Endothelial cell of umbilical vein (primary cell): ENCODE data around the gene C6orf163. TPM values are rescaled to one million over a fixed set of nuclear protein-coding genes. Genes with fewer than 3 reads are reported as not detected.

ENCODE experiments used
- BruUV-seq: library from RNA; stranded (reverse); fragments of 400-500 nt; replicated peaks from 2 replicates; lab custom pipeline; 2021; lab: Mats Ljungman, UMichigan
- CTCF ChIA-PET: fragments of 300-600, 350-600 bp; sonication (Branson Sonifier 250); formaldehyde crosslinking; loops from one replicate; lab custom pipeline; 2021; ENCODE audit warnings: antibody characterized with exemption, inconsistent platforms; lab: Charles Lee
- POLR2A ChIA-PET: fragments of 300-600, 350-600 bp; sonication (Branson Sonifier 250); formaldehyde crosslinking; loops from one replicate; lab custom pipeline; 2021; ENCODE audit warnings: antibody characterized with exemption, inconsistent platforms; lab: Charles Lee
- DNase-seq: peaks from one replicate; pipeline ENCODE4 v3.0.0-alpha.2; 2011; ENCODE audit warnings: low read depth, low spot score
- FAIRE-seq: peaks from 2 replicates; lab custom pipeline; 2011; peaks lifted over from hg19 to GRCh38; lab: Jason Lieb, UNC
- H2AFZ ChIP-seq: 2 replicates; pipeline ENCODE4 v1.6.0; 2012; ENCODE audit warnings: low read depth, low read length, control low read depth, inconsistent platforms
- H3K27ac ChIP-seq: 2 replicates; pipeline ENCODE4 v1.5.1; 2011; ENCODE audit warnings: low read depth, mild to moderate bottlenecking, control low read depth, low read length, moderate library complexity; ENCODE audit not compliant: insufficient read depth
- H3K27me3 ChIP-seq, 2 experiments: 2 replicates each; pipeline versions ENCODE4 v1.6.0 to v1.6.1; 2011; ENCODE audit warnings: low read length in 2 of 2, mixed read lengths in 1 of 2; ENCODE audit not compliant: control insufficient read depth in 2 of 2, insufficient read depth in 2 of 2
- H3K36me3 ChIP-seq, 2 experiments: 2 replicates in 1 of 2; 3 replicates in 1 of 2; pipeline ENCODE4 v1.5.1; 2011; ENCODE audit warnings: low read length in 2 of 2, mild to moderate bottlenecking in 1 of 2, moderate library complexity in 1 of 2; ENCODE audit not compliant: control insufficient read depth in 2 of 2, insufficient read depth in 2 of 2; ENCODE audit errors: extremely low read depth in 1 of 2
- H3K4me1 ChIP-seq: 3 replicates; pipeline ENCODE4 v1.5.1; 2011; ENCODE audit warnings: mild to moderate bottlenecking, low read length; ENCODE audit not compliant: control insufficient read depth, insufficient read depth; ENCODE audit errors: extremely low read depth
- H3K4me2 ChIP-seq: 2 replicates; pipeline ENCODE4 v1.6.1; 2011; ENCODE audit warnings: low read length, control low read depth, mixed read lengths; ENCODE audit not compliant: insufficient read depth
- H3K4me3 ChIP-seq, 3 experiments: fragments of 200-600 bp in 1 of 3; sonication (generic), shearing (Covaris generic) in 1 of 3; replicated peaks in 1 of 3; 2 replicates each; pipeline ENCODE4 v1.5.1; 2011 to 2016; ENCODE audit warnings: control low read depth in 3 of 3, low read length in 3 of 3, mild to moderate bottlenecking in 2 of 3, inconsistent platforms in 1 of 3, low read depth in 1 of 3, moderate library complexity in 1 of 3; ENCODE audit not compliant: insufficient read depth in 1 of 3
- H3K79me2 ChIP-seq: 2 replicates; pipeline ENCODE4 v1.6.0; 2012; ENCODE audit warnings: low read length, inconsistent platforms; ENCODE audit not compliant: control insufficient read depth, insufficient read depth
- H3K9ac ChIP-seq: replicated peaks from 2 replicates; pipeline ENCODE3; 2011; ENCODE audit warnings: low read length, control low read depth; ENCODE audit not compliant: insufficient read depth; ENCODE audit errors: extremely low read depth
- H3K9me1 ChIP-seq: replicated peaks from 3 replicates; pipeline ENCODE4 v1.6.0; 2011; ENCODE audit warnings: mild to moderate bottlenecking, low read length; ENCODE audit not compliant: control insufficient read depth, insufficient read depth; ENCODE audit errors: extremely low read depth
- H3K9me3 ChIP-seq: replicated peaks from 2 replicates; pipeline ENCODE4 v1.5.1; 2012; ENCODE audit warnings: low read length, inconsistent platforms; ENCODE audit not compliant: control insufficient read depth, insufficient read depth
- H4K20me1 ChIP-seq: replicated peaks from 2 replicates; pipeline ENCODE3; 2011; ENCODE audit warnings: mild to moderate bottlenecking, low read length; ENCODE audit not compliant: control insufficient read depth, insufficient read depth; ENCODE audit errors: extremely low read depth
- EZH2 ChIP-seq: IDR thresholded peaks from 2 replicates; pipeline ENCODE4 v1.6.1; 2012; ENCODE audit warnings: borderline replicate concordance, low read depth, mild to moderate bottlenecking, moderate library complexity, low read length, inconsistent platforms; ENCODE audit not compliant: severe bottlenecking
- FOS ChIP-seq: IDR thresholded peaks from 2 replicates; pipeline ENCODE4 v1.6.1; 2011; ENCODE audit warnings: mild to moderate bottlenecking, low read length, moderate library complexity, borderline replicate concordance; ENCODE audit not compliant: insufficient read depth
- GATA2 ChIP-seq: IDR thresholded peaks from 2 replicates; pipeline ENCODE4 v1.7.0; 2011; ENCODE audit warnings: low read depth, mild to moderate bottlenecking, moderate library complexity, mixed read lengths, low read length; ENCODE audit not compliant: insufficient read length, insufficient read depth
- JUN ChIP-seq: IDR thresholded peaks from 2 replicates; pipeline ENCODE4 v1.6.1; 2011; ENCODE audit warnings: borderline replicate concordance, low read depth; ENCODE audit not compliant: insufficient read length, insufficient read depth
- MAX ChIP-seq: IDR thresholded peaks from 2 replicates; pipeline ENCODE4 v1.6.1; 2011; ENCODE audit not compliant: insufficient read depth, insufficient read length
- MYC ChIP-seq: IDR thresholded peaks from one replicate; pipeline ENCODE4 v1.6.1; 2011; ENCODE audit warnings: mild to moderate bottlenecking, low read depth, low read length
- POLR2A ChIP-seq: IDR thresholded peaks from 2 replicates; pipeline ENCODE4 v1.6.1; 2012; ENCODE audit warnings: low read depth, mild to moderate bottlenecking, control low read depth, low read length
- POLR2AphosphoS5 ChIP-seq: IDR thresholded peaks from 2 replicates; pipeline ENCODE4 v1.6.1; 2012; ENCODE audit warnings: low read depth, mild to moderate bottlenecking, control low read depth, low read length, moderate library complexity; ENCODE audit not compliant: insufficient read depth
- dilution Hi-C: fragments of 300-500 bp; cut with MboI; formaldehyde crosslinking; loops from one replicate; pipeline ENCODE4 v1.15.0; 2019; ENCODE audit warnings: low sequenced_read_pairs; ENCODE audit not compliant: extremely low pct_ligation_motif_present
- intact Hi-C: fragments of 100-400 bp; cut with micrococcal nuclease; formaldehyde crosslinking; loops from one replicate; pipeline ENCODE4 v1.10.0; 2022
- polyA plus RNA-seq, 4 experiments: library from polyadenylated mRNA; depleted of rRNA in 3 of 4; stranded (reverse) in 3 of 4; unstranded in 1 of 4; fragments of >200 nt; gene quantifications; 2 replicates each; pipeline versions ENCODE4 v1.2.1 to v1.2.3, GENCODE V29; 2011 to 2012; ENCODE audit warnings: missing spikeins in 1 of 4
- total RNA-seq: library from RNA; stranded (reverse); gene quantifications from 2 replicates; pipeline ENCODE4 v1.2.3, GENCODE V29; 2021
- TF ChIP-seq, protein P1 (sequence below), 2 donors: IDR thresholded peaks; 1 replicate in 1 of 2; 2 replicates in 1 of 2; pipeline ENCODE4 v1.5.1; 2011; ENCODE audit warnings: low read length in 2 of 2, mild to moderate bottlenecking in 2 of 2, moderate library complexity in 2 of 2, control low read depth in 1 of 2, inconsistent platforms in 1 of 2, low read depth in 1 of 2; ENCODE audit not compliant: insufficient read depth in 1 of 2; ENCODE audit errors: extremely low read depth in 1 of 2

The C6orf163 gene
- total and polyA plus RNA-seq, 2 donors (not counting 3 experiments of a cell fraction or from before 2014, with no cell fraction given), result 0.29 to 2.5 TPM

DNA sequence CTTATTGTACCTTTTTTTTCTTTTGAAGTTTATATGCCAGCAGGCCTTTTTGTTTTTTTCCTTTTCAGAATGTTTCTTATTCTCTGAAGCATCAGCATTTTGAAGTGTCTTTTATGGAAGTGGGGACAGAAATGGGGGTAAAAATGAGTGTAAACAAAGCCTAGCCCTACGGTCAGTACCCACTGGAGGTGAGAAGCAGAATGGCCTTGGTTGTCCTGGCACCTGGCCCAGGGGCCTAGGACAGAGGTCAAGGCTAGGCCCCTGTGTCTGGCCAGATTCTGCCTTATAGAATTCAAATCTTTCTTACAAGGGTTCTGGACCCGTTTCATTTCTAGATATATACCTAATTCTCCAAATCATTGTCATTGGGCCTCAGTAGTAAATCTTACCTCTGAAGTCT, 3.5 kb upstream of the C6orf163 start:
- H3K4me1 ChIP-seq, result no peaks in the 10 kb centered on the region
- TF ChIP-seq, protein P1, sequence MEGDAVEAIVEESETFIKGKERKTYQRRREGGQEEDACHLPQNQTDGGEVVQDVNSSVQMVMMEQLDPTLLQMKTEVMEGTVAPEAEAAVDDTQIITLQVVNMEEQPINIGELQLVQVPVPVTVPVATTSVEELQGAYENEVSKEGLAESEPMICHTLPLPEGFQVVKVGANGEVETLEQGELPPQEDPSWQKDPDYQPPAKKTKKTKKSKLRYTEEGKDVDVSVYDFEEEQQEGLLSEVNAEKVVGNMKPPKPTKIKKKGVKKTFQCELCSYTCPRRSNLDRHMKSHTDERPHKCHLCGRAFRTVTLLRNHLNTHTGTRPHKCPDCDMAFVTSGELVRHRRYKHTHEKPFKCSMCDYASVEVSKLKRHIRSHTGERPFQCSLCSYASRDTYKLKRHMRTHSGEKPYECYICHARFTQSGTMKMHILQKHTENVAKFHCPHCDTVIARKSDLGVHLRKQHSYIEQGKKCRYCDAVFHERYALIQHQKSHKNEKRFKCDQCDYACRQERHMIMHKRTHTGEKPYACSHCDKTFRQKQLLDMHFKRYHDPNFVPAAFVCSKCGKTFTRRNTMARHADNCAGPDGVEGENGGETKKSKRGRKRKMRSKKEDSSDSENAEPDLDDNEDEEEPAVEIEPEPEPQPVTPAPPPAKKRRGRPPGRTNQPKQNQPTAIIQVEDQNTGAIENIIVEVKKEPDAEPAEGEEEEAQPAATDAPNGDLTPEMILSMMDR (IDR thresholded peaks at IDR 0.05; ENCODE audit: extremely low read depth in 1 of 2, insufficient read depth in 1 of 2, low read depth in 1 of 2, low read length in 2 of 2), result no peak
- no peak for TF ChIP-seq EZH2
- no peak for TF ChIP-seq FOS
- no peak for TF ChIP-seq MYC
- no peak for TF ChIP-seq GATA2
- TF ChIP-seq POLR2A, result no peak
- no peak for TF ChIP-seq MAX
- no peaks in the 10 kb centered on the region for H3K36me3 ChIP-seq
- no peaks in the 10 kb centered on the region for H3K79me2 ChIP-seq
- no peak overlapping the region for H2AFZ ChIP-seq
- no TSS peak for BruUV-seq
- dilution Hi-C loops, result no loop called here
- no peak overlapping the region for H3K9ac ChIP-seq
- no peak for FAIRE-seq
- no peaks in the 10 kb centered on the region for H3K9me3 ChIP-seq
- no peak overlapping the region for H3K27ac ChIP-seq
- H3K4me2 ChIP-seq, result no peak overlapping the region
- ChIA-PET CTCF (no interaction called here), POLR2A (no interaction called here)
- no peak for DNase-seq
- H3K9me1 ChIP-seq, result no peaks in the 10 kb centered on the region
- H3K27me3 ChIP-seq, result no peaks in the 10 kb centered on the region
- no peak overlapping the region for H3K4me3 ChIP-seq
- H4K20me1 ChIP-seq, result no peaks in the 10 kb centered on the region
- intact Hi-C loops, result no loop called here

DNA sequence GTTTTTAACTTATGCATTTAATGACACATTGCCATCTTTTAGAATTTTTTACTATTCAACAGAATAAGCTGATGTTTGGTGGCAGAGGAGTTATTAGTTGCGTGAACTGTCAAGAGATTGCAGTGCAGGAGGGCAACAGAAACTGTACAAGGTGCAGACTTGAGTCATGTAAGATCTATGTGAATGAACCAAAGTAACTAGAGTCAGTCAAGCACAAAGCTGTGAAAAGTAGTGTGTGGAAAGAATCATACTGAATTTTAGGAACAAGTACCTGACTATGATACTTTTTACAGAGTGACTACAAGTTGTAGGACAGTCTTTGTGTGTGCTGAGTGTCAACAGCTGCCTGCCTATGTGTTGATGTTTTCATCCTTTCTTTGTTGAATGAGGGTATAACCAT, 2.7 kb upstream of the C6orf163 start:
- Histone ChIP-seq H2AFZ (no peak overlapping the region), H3K9me1 (no peaks in the 10 kb centered on the region), H3K4me2 (no peak overlapping the region), H3K79me2 (no peaks in the 10 kb centered on the region), H3K36me3 (no peaks in the 10 kb centered on the region), H3K27ac (no peak overlapping the region), H3K4me3 (no peak overlapping the region), H3K9me3 (no peaks in the 10 kb centered on the region), H3K9ac (no peak overlapping the region), H4K20me1 (no peaks in the 10 kb centered on the region), H3K27me3 (no peaks in the 10 kb centered on the region), H3K4me1 (no peaks in the 10 kb centered on the region)
- DNase-seq (no peak), FAIRE-seq (no peak)
- dilution Hi-C loops, result no loop called here
- no TSS peak for BruUV-seq
- TF ChIP-seq GATA2, result no peak
- TF ChIP-seq POLR2AphosphoS5, result no peak
- TF ChIP-seq FOS, result no peak
- no peak for TF ChIP-seq MAX
- TF ChIP-seq, protein P1 (IDR thresholded peaks at IDR 0.05; ENCODE audit: extremely low read depth in 1 of 2, insufficient read depth in 1 of 2, low read depth in 1 of 2, low read length in 2 of 2), result no peak
- no peak for TF ChIP-seq MYC
- TF ChIP-seq JUN, result no peak
- no peak for TF ChIP-seq POLR2A
- no peak for TF ChIP-seq EZH2
- CTCF ChIA-PET, result interaction anchor here (1.0 kb wide), 1 partner anchor 24 kb away, joined by 4 read pairs; no protein-coding TSS in a partner anchor
- intact Hi-C loops, result no loop called here
- POLR2A ChIA-PET, result no interaction called here
